OCI-LY7 (cell line): ENCODE results near the gene SLC26A8. TPM values are rescaled to one million over a fixed set of nuclear protein-coding genes. Genes with fewer than 3 reads are reported as not detected.

Experiments
- BruUV-seq: library from RNA; stranded (reverse); fragments of 400-500 nt; replicated peaks from 2 replicates; lab custom pipeline; 2021; lab: Mats Ljungman, UMichigan
- CTCF ChIA-PET: fragments of 300-600 bp; sonication (Branson Sonifier 250); formaldehyde crosslinking; loops from one replicate; lab custom pipeline; 2022; ENCODE audit warnings: antibody characterized with exemption; ENCODE audit not compliant: unreplicated experiment; lab: Charles Lee
- POLR2A ChIA-PET: fragments of 300-600 bp; sonication (Branson Sonifier 250); formaldehyde crosslinking; loops from one replicate; lab custom pipeline; 2022; ENCODE audit warnings: antibody characterized with exemption; lab: Charles Lee
- DNase-seq: peaks from one replicate; pipeline ENCODE4 v3.0.0-alpha.2; 2015; ENCODE audit warnings: low spot score
- H2AFZ ChIP-seq: fragments of 200-600 bp; sonication (generic), shearing (Covaris generic); 2 replicates; pipeline ENCODE4 v1.6.1; 2014; ENCODE audit warnings: mild to moderate bottlenecking, antibody characterized with exemption, low read length, moderate library complexity
- H3K27ac ChIP-seq: fragments of 200-600 bp; sonication (generic); 2 replicates; pipeline ENCODE4 v1.5.1; 2014; ENCODE audit warnings: mixed run types, low read depth, mild to moderate bottlenecking, moderate library complexity, low read length, inconsistent platforms; ENCODE audit not compliant: poor library complexity, severe bottlenecking
- H3K36me3 ChIP-seq: fragments of 200-600 bp; sonication (generic); 2 replicates; pipeline ENCODE4 v1.6.1; 2014; ENCODE audit warnings: mild to moderate bottlenecking, antibody characterized with exemption, low read length, moderate library complexity, mixed read lengths; ENCODE audit not compliant: insufficient read depth
- H3K4me1 ChIP-seq: fragments of 200-600 bp; sonication (generic); 2 replicates; pipeline ENCODE4 v1.5.1; 2014; ENCODE audit warnings: mild to moderate bottlenecking, low read length; ENCODE audit not compliant: insufficient read depth, poor library complexity, severe bottlenecking
- H3K4me2 ChIP-seq: fragments of 200-600 bp; sonication (generic); 2 replicates; pipeline ENCODE4 v1.6.1; 2014; ENCODE audit warnings: mild to moderate bottlenecking, low read length
- H3K4me3 ChIP-seq: fragments of 200-600 bp; sonication (generic); 2 replicates; pipeline ENCODE4 v1.5.1; 2014; ENCODE audit warnings: mild to moderate bottlenecking, low read depth, low read length; ENCODE audit not compliant: poor library complexity, severe bottlenecking
- H3K79me2 ChIP-seq: fragments of 200-600 bp; sonication (generic); 2 replicates; pipeline ENCODE4 v1.6.1; 2016; ENCODE audit warnings: low read depth, mild to moderate bottlenecking, low read length, moderate library complexity, mixed read lengths; ENCODE audit not compliant: insufficient read depth
- H3K9me2 ChIP-seq: fragments of 200-600 bp; sonication (generic); 2 replicates; pipeline ENCODE4 v1.6.1; 2016; ENCODE audit warnings: mild to moderate bottlenecking, low read length, mixed read lengths; ENCODE audit not compliant: insufficient read depth
- H3K9me3 ChIP-seq: fragments of 200-600 bp; sonication (generic); 2 replicates; pipeline ENCODE4 v1.6.1; 2014; ENCODE audit warnings: mild to moderate bottlenecking, mixed run types, low read length, mixed read lengths
- H4K20me1 ChIP-seq: fragments of 200-600 bp; sonication (generic); 2 replicates; pipeline ENCODE4 v1.6.1; 2014; ENCODE audit warnings: mild to moderate bottlenecking, antibody characterized with exemption, low read length, moderate library complexity, mixed read lengths; ENCODE audit not compliant: insufficient read depth
- CTCF ChIP-seq: fragments of 200-600 bp; sonication (generic); conservative IDR thresholded peaks from 2 replicates; pipeline ENCODE4 v1.5.1; 2014; ENCODE audit warnings: mild to moderate bottlenecking, antibody characterized with exemption, low read length, moderate library complexity, mixed read lengths
- EZH2phosphoT487 ChIP-seq: fragments of 200-600 bp; sonication (generic); IDR thresholded peaks from 2 replicates; pipeline ENCODE4 v1.6.1; 2018; ENCODE audit warnings: low read depth, borderline replicate concordance, mild to moderate bottlenecking, mixed run types, antibody characterized with exemption, low read length, moderate library complexity, mixed read lengths
- intact Hi-C: fragments of 100-400 bp; cut with micrococcal nuclease; formaldehyde crosslinking; loops from one replicate; pipeline ENCODE4 v1.10.0; 2022; ENCODE audit not compliant: unreplicated experiment
- total RNA-seq, 2 experiments: library from RNA; depleted of rRNA in 1 of 2; stranded (reverse); fragments of >200 nt in 1 of 2; shearing (Covaris generic) in 1 of 2; gene quantifications; 2 replicates each; pipeline ENCODE4 v1.2.3, GENCODE V29; 2014 to 2022

Gene SLC26A8
- total RNA-seq, 2 experiments from 2014 or later, result not detected

- POLR2A ChIA-PET, result interaction anchor here (0.6 to 1.6 kb wide), 7 partner anchors 9 to 185 kb away, joined by 3 to 8 read pairs (median 5); no protein-coding TSS in a partner anchor
- Histone ChIP-seq H3K9me3 (no peaks in the 10 kb centered on the region), H3K79me2 (peaks cover 50% of the 10 kb centered on the region), H3K4me2 (peak within 1 kb of the TSS; percentile 91), H2AFZ (peak within 1 kb of the TSS; percentile 93), H4K20me1 (peaks cover 26% of the 10 kb centered on the region), H3K9me2 (no peaks in the 10 kb centered on the region), H3K4me3 (peak within 1 kb of the TSS; percentile 93), H3K36me3 (peaks cover 20% of the 10 kb centered on the region), H3K27ac (peak within 1 kb of the TSS; percentile 51), H3K4me1 (peaks cover 33% of the 10 kb centered on the region)
- intact Hi-C loops, result no loop called here
- peak; percentile 93 for DNase-seq
- CTCF ChIA-PET, result interaction anchor here (0.5 kb wide), 1 partner anchor 452 kb away, joined by 3 read pairs; no protein-coding TSS in a partner anchor
- BruUV-seq, result TSS peak; percentile 75
- TF ChIP-seq CTCF, result no peak
- no peak for TF ChIP-seq EZH2phosphoT487
Observed at GRCh38 chr6:35920793-35921732, 103.4 kb downstream of the SLC26A8 start, which contains the start of gene SRPK1. TSS of gene SRPK1 (minus strand) at chr6:35921098. CDS start at chr6:35921056, 42 bp downstream.

- POLR2A ChIA-PET, result interaction anchor here (0.6 to 1.6 kb wide), 2 partner anchors 15 to 38 kb away, joined by 4 to 5 read pairs; no protein-coding TSS in a partner anchor
- peak; percentile 51 for DNase-seq
Observed at GRCh38 chr6:35919827-35920751, 104.4 kb downstream of the SLC26A8 start.

More at GRCh38 chr6:35919827-35920751, 104.4 kb downstream of the SLC26A8 start:
- intact Hi-C loops, result no loop called here
- no TSS peak for BruUV-seq
- Histone ChIP-seq H3K4me2 (peak overlapping the region; percentile 91), H4K20me1 (peaks cover 26% of the 10 kb centered on the region), H3K4me3 (peak overlapping the region; percentile 93), H3K27ac (peak overlapping the region; percentile 51), H3K4me1 (peaks cover 33% of the 10 kb centered on the region), H2AFZ (no peak overlapping the region; the same call in 1 of the 2 replicates), H3K9me3 (no peaks in the 10 kb centered on the region), H3K79me2 (peaks cover 57% of the 10 kb centered on the region), H3K36me3 (peaks cover 26% of the 10 kb centered on the region), H3K9me2 (no peaks in the 10 kb centered on the region)
- TF ChIP-seq EZH2phosphoT487, result no peak
- no peak for TF ChIP-seq CTCF
- CTCF ChIA-PET, result interaction anchor here (0.5 kb wide), 1 partner anchor 451 kb away, joined by 3 read pairs; no protein-coding TSS in a partner anchor
